GM12878 (cell line): ENCODE data around the gene PPP3CB. TPM values are rescaled to one million over a fixed set of nuclear protein-coding genes. Genes with fewer than 3 reads are reported as not detected.

Experiments
- ATAC-seq: fragments of 200-7000 bp; cut with Tn5 transposase; 3 replicates; pipeline ENCODE4 v1.9.1; 2020; ENCODE audit warnings: mild to moderate bottlenecking, moderate library complexity
- BruUV-seq: library from RNA; stranded (reverse); fragments of 400-500 nt; replicated peaks from 2 replicates; lab custom pipeline; 2021; lab: Mats Ljungman, UMichigan
- CTCF ChIA-PET: fragments of 300-600 bp; sonication (Branson Sonifier 250); formaldehyde crosslinking; extraction: SDS; loops from one replicate; lab custom pipeline; 2021; ENCODE audit warnings: inconsistent platforms; lab: Yijun Ruan, JAX
- POLR2A ChIA-PET: fragments of 350-600 bp; formaldehyde crosslinking; extraction: SDS; loops from one replicate; lab custom pipeline; 2021; ENCODE audit warnings: inconsistent platforms; lab: Charles Lee
- RAD21 ChIA-PET: fragments of 300-600 bp; sonication (Branson Sonifier 250); formaldehyde crosslinking; loops from one replicate; lab custom pipeline; 2023; ENCODE audit warnings: antibody characterized with exemption; ENCODE audit not compliant: unreplicated experiment; lab: Charles Lee
- SMC1A ChIA-PET: fragments of 300-600 bp; sonication (Branson Sonifier 250); formaldehyde crosslinking; loops from one replicate; lab custom pipeline; 2023; ENCODE audit not compliant: unreplicated experiment, uncharacterized antibody; lab: Charles Lee
- DNase-seq: peaks from one replicate; pipeline ENCODE4 v3.0.0-alpha.2; 2011; ENCODE audit warnings: low read depth, low spot score
- FAIRE-seq: peaks from 3 replicates; lab custom pipeline; 2011; peaks lifted over from hg19 to GRCh38; lab: Jason Lieb, UNC
- H2AFZ ChIP-seq: 2 replicates; pipeline ENCODE4 v1.6.0; 2011; ENCODE audit warnings: low read depth, low read length, control low read depth; ENCODE audit not compliant: control insufficient read depth
- H3K27ac ChIP-seq: 2 replicates; pipeline ENCODE4 v1.5.1; 2011; ENCODE audit warnings: control low read depth; ENCODE audit not compliant: control insufficient read depth, insufficient read depth
- H3K27me3 ChIP-seq, 2 experiments: replicated peaks in 1 of 2; 2 replicates each; pipeline versions ENCODE4 v1.6.0 to v1.6.1; 2011; ENCODE audit warnings: low read length in 1 of 2; ENCODE audit not compliant: control insufficient read depth in 2 of 2, insufficient read depth in 2 of 2
- H3K36me3 ChIP-seq, 2 experiments: 2 replicates each; pipeline ENCODE4 v1.5.1; 2011; ENCODE audit warnings: low read length in 1 of 2; ENCODE audit not compliant: control insufficient read depth in 2 of 2, insufficient read depth in 2 of 2
- H3K4me1 ChIP-seq: 2 replicates; pipeline ENCODE4 v1.6.1; 2011; ENCODE audit warnings: mild to moderate bottlenecking, low read length, moderate library complexity, mixed read lengths; ENCODE audit not compliant: control insufficient read depth, insufficient read depth
- H3K4me2 ChIP-seq: 2 replicates; pipeline ENCODE4 v1.6.0; 2011; ENCODE audit warnings: control low read depth; ENCODE audit not compliant: control insufficient read depth, insufficient read depth
- H3K4me3 ChIP-seq: fragments of 200-600 bp; sonication (generic); 2 replicates; pipeline ENCODE4 v1.5.1; 2016
- H3K79me2 ChIP-seq: 2 replicates; pipeline ENCODE4 v1.6.0; 2011; ENCODE audit warnings: low read length; ENCODE audit not compliant: control insufficient read depth, insufficient read depth
- H3K9ac ChIP-seq: 2 replicates; pipeline ENCODE4 v1.8.0; 2011; ENCODE audit warnings: low read length, control low read depth, mixed read lengths; ENCODE audit not compliant: control insufficient read depth, insufficient read depth
- H3K9me3 ChIP-seq: replicated peaks from 3 replicates; pipeline ENCODE4 v1.5.1; 2011; ENCODE audit warnings: mild to moderate bottlenecking, low read length; ENCODE audit not compliant: control insufficient read depth, insufficient read depth
- H4K20me1 ChIP-seq: 2 replicates; pipeline ENCODE4 v1.6.0; 2011; ENCODE audit not compliant: control insufficient read depth, insufficient read depth
- BACH1 ChIP-seq: fragments of 450-650 bp; IDR thresholded peaks from 2 replicates; pipeline ENCODE4 v1.6.1; 2017; ENCODE audit warnings: mild to moderate bottlenecking, borderline replicate concordance
- ESRRA ChIP-seq: IDR thresholded peaks from 2 replicates; pipeline ENCODE4 v1.6.1; 2012; ENCODE audit warnings: mild to moderate bottlenecking, low read length, improper control_type of control experiment
- HDAC2 ChIP-seq: fragments of 200-600 bp; sonication (generic); IDR thresholded peaks from 2 replicates; pipeline ENCODE4 v1.6.1; 2017
- KLF5 ChIP-seq: fragments of 450-650 bp; IDR thresholded peaks from 2 replicates; pipeline ENCODE4 v1.6.1; 2014; ENCODE audit warnings: mild to moderate bottlenecking; ENCODE audit not compliant: partially characterized antibody
- SIX5 ChIP-seq: IDR thresholded peaks from 2 replicates; pipeline ENCODE4 v1.6.1; 2011; ENCODE audit warnings: mild to moderate bottlenecking, low read depth, low read length, moderate library complexity; ENCODE audit not compliant: severe bottlenecking
- SMARCA5 ChIP-seq: fragments of 450-650 bp; IDR thresholded peaks from 2 replicates; pipeline ENCODE4 v1.6.1; 2017; ENCODE audit warnings: mild to moderate bottlenecking
- TCF3 ChIP-seq: IDR thresholded peaks from 2 replicates; pipeline ENCODE4 v1.6.1; 2012; ENCODE audit warnings: low read depth, mild to moderate bottlenecking, low read length, borderline replicate concordance; ENCODE audit not compliant: insufficient read depth
- ZSCAN29 ChIP-seq: fragments of 450-650 bp; IDR thresholded peaks from 2 replicates; pipeline ENCODE4 v1.6.1; 2017; ENCODE audit warnings: mild to moderate bottlenecking, moderate library complexity
- WGBS: methylation state at CpG from one replicate; pipeline ENCODE4 v1.1.6; 2016; ENCODE audit warnings: low lambda C conversion rate; ENCODE audit not compliant: insufficient replicate concordance, insufficient coverage; ENCODE audit errors: missing lambda C conversion rate; 5-methylcytosine and 5-hydroxymethylcytosine counted together
- in situ Hi-C: fragments of 300-500 bp; cut with MboI; formaldehyde crosslinking; loops from 9 replicates; pipeline ENCODE4 v1.14.3; 2018; ENCODE audit warnings: mixed read lengths
- intact Hi-C: fragments of 100-400 bp; cut with micrococcal nuclease; formaldehyde crosslinking; loops from one replicate; pipeline ENCODE4 v1.14.2; 2022; ENCODE audit not compliant: unreplicated experiment
- polyA plus RNA-seq, 11 experiments: library from polyadenylated mRNA; depleted of rRNA in 4 of 11; unstranded in 6 of 11; stranded (reverse) in 5 of 11; fragments of >200 nt; fragmentation: Nextera tagmentation in 4 of 11; fragmentation: Illumina TruSeq in 1 of 11; extraction: Ambion mirVana in 4 of 11; extraction: Trizol in 1 of 11; gene quantifications; 1 replicate in 1 of 11; 2 replicates in 10 of 11; pipeline versions ENCODE4 v1.2.1 to v1.2.3, GENCODE V29; 2011 to 2016; ENCODE audit warnings: inconsistent platforms in 2 of 11, missing spikeins in 2 of 11, low read depth in 1 of 11
- total RNA-seq, 4 experiments: library from RNA; depleted of rRNA in 3 of 4; stranded (reverse); fragments of >200 nt in 3 of 4; fragmentation: Illumina TruSeq in 1 of 4; extraction: Trizol in 1 of 4; gene quantifications; 2 replicates each; pipeline versions ENCODE4 v1.2.1 to v1.2.3, GENCODE V29; 2013 to 2021
- TF ChIP-seq, protein P1 (sequence below): fragments of 450-650 bp; IDR thresholded peaks from 2 replicates; pipeline ENCODE4 v1.6.1; 2017; ENCODE audit warnings: mild to moderate bottlenecking, moderate library complexity
- TF ChIP-seq, protein P2 (sequence below): IDR thresholded peaks from 2 replicates; pipeline ENCODE4 v1.6.1; 2011; ENCODE audit warnings: borderline replicate concordance, low read depth, mild to moderate bottlenecking, moderate library complexity, low read length; ENCODE audit not compliant: insufficient read depth, poor library complexity, severe bottlenecking
- TF ChIP-seq, protein P3 (sequence below): fragments of 450-650 bp; IDR thresholded peaks from 2 replicates; pipeline ENCODE4 v1.6.1; 2016; ENCODE audit warnings: mild to moderate bottlenecking

PPP3CB gene
- total and polyA plus RNA-seq, 10 of the 15 experiments (the other 5 are each of a cell fraction or from before 2014, with no cell fraction given), result 11.4 to 46.4 (median 19.3) TPM

DNA sequence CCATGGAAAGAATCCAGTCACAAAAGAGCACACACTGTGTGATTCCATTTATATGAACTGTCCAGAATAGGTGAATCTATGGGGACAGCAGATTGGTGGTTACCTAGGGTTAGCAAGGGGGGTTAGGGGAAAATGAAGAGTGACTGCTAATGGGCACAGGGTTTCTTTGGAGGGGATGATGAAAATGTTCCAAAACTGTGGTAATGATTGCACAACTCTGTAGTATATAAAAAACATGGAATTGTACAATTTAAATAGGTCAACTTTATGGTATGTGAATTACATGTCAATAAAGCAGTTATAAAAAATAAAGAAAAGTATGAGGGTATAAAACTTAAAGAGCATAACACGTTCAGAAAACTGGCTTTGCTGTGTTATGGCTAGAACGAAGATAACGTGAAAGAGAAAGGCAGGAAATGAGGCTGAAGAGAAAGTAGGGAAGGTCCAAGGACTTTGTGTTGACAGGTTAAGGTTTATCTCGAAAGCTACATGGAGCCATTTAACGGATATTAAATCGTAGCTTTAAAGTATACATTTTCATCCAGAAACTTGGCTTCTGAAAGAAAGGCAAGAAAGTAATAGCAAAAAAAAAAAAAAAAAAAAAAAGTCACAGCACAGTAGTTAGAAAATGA lies 36.0 kb downstream of the PPP3CB start (continued):
- TF ChIP-seq, protein P1, sequence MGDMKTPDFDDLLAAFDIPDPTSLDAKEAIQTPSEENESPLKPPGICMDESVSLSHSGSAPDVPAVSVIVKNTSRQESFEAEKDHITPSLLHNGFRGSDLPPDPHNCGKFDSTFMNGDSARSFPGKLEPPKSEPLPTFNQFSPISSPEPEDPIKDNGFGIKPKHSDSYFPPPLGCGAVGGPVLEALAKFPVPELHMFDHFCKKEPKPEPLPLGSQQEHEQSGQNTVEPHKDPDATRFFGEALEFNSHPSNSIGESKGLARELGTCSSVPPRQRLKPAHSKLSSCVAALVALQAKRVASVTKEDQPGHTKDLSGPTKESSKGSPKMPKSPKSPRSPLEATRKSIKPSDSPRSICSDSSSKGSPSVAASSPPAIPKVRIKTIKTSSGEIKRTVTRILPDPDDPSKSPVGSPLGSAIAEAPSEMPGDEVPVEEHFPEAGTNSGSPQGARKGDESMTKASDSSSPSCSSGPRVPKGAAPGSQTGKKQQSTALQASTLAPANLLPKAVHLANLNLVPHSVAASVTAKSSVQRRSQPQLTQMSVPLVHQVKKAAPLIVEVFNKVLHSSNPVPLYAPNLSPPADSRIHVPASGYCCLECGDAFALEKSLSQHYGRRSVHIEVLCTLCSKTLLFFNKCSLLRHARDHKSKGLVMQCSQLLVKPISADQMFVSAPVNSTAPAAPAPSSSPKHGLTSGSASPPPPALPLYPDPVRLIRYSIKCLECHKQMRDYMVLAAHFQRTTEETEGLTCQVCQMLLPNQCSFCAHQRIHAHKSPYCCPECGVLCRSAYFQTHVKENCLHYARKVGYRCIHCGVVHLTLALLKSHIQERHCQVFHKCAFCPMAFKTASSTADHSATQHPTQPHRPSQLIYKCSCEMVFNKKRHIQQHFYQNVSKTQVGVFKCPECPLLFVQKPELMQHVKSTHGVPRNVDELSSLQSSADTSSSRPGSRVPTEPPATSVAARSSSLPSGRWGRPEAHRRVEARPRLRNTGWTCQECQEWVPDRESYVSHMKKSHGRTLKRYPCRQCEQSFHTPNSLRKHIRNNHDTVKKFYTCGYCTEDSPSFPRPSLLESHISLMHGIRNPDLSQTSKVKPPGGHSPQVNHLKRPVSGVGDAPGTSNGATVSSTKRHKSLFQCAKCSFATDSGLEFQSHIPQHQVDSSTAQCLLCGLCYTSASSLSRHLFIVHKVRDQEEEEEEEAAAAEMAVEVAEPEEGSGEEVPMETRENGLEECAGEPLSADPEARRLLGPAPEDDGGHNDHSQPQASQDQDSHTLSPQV, result no peak
- TF ChIP-seq HDAC2, result no peak
- TF ChIP-seq SIX5, result no peak
- TF ChIP-seq KLF5, result no peak

DNA sequence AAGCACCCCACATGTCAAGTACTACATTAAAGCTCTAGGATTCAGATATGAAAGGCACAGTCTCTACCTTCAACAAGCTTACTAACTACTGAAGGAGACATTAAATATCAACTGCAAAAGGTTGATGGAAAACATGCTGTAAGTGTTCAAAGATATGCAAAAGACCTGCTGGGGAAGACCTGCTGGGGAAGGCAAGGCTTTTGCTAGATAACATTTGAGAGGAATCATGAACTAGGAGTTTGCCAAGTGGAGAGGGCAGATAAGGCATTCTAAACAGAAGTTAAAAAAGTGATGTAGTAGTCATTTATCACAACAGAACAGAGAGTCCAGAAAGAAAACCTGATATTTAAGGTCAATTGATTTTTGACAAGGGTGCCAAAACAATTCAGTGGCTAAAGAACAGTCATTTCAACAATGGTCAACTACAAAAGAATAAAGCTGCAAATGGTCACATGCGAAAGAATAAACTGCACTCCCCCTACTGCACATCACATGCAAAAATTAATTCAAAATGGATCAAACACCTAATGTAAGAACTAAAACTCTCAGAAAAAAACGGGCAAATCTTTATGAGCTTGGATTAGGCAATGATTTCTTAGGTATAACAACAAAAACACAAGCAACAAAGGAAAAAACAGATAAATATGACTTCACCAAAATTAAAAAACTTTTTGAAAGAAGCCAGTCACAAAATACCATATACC lies 39.5 kb downstream of the PPP3CB start:
- Histone ChIP-seq H3K9me3 (no peaks in the 10 kb centered on the region), H3K27me3 (no peaks in the 10 kb centered on the region), H3K4me1 (no peaks in the 10 kb centered on the region), H4K20me1 (no peaks in the 10 kb centered on the region), H3K9ac (no peak overlapping the region), H3K79me2 (no peaks in the 10 kb centered on the region), H3K36me3 (peaks cover 0 to 1% of the 10 kb centered on the region in 2 experiments; a peak in 3 of 4 replicates), H3K4me2 (no peak overlapping the region), H3K27ac (no peak overlapping the region), H3K4me3 (no peak overlapping the region), H2AFZ (no peak overlapping the region)
- WGBS, result 98% methylated on average over 2 of the region's 2 CpGs
- BruUV-seq, result no TSS peak
- TF ChIP-seq, protein P2, sequence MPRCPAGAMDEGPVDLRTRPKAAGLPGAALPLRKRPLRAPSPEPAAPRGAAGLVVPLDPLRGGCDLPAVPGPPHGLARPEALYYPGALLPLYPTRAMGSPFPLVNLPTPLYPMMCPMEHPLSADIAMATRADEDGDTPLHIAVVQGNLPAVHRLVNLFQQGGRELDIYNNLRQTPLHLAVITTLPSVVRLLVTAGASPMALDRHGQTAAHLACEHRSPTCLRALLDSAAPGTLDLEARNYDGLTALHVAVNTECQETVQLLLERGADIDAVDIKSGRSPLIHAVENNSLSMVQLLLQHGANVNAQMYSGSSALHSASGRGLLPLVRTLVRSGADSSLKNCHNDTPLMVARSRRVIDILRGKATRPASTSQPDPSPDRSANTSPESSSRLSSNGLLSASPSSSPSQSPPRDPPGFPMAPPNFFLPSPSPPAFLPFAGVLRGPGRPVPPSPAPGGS, result no peak
- no peak for TF ChIP-seq SMARCA5
- no peak for TF ChIP-seq ESRRA
- TF ChIP-seq, protein P3, sequence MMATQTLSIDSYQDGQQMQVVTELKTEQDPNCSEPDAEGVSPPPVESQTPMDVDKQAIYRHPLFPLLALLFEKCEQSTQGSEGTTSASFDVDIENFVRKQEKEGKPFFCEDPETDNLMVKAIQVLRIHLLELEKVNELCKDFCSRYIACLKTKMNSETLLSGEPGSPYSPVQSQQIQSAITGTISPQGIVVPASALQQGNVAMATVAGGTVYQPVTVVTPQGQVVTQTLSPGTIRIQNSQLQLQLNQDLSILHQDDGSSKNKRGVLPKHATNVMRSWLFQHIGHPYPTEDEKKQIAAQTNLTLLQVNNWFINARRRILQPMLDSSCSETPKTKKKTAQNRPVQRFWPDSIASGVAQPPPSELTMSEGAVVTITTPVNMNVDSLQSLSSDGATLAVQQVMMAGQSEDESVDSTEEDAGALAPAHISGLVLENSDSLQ, result no peak
- TF ChIP-seq ZSCAN29, result no peak
- no peak for TF ChIP-seq TCF3
- TF ChIP-seq BACH1, result no peak
- ChIA-PET POLR2A (interaction anchor here (0.6 to 0.7 kb wide), 2 partner anchors 32 to 34 kb away, joined by 4 to 5 read pairs; no protein-coding TSS in a partner anchor), CTCF (no interaction called here), SMC1A (interaction anchor here (1.0 to 1.3 kb wide), 4 partner anchors 9 to 28 kb away, joined by 3 to 5 read pairs (median 4); no protein-coding TSS in a partner anchor), RAD21 (no interaction called here)
- FAIRE-seq (no peak), DNase-seq (no peak), ATAC-seq (no peak)
- in situ Hi-C loops, result no loop called here
- intact Hi-C loops, result no loop called here
